NCI-H2196 treated with DMSO at 0.1 percent for 48 hours (cell line): ENCODE data around the gene KCNJ12.

Source experiments
- DNase-seq: peaks from one replicate; lab custom pipeline; 2025; ENCODE audit not compliant: unreplicated experiment; lab: John Stamatoyannopoulos, UW

KCNJ12 gene

DNA sequence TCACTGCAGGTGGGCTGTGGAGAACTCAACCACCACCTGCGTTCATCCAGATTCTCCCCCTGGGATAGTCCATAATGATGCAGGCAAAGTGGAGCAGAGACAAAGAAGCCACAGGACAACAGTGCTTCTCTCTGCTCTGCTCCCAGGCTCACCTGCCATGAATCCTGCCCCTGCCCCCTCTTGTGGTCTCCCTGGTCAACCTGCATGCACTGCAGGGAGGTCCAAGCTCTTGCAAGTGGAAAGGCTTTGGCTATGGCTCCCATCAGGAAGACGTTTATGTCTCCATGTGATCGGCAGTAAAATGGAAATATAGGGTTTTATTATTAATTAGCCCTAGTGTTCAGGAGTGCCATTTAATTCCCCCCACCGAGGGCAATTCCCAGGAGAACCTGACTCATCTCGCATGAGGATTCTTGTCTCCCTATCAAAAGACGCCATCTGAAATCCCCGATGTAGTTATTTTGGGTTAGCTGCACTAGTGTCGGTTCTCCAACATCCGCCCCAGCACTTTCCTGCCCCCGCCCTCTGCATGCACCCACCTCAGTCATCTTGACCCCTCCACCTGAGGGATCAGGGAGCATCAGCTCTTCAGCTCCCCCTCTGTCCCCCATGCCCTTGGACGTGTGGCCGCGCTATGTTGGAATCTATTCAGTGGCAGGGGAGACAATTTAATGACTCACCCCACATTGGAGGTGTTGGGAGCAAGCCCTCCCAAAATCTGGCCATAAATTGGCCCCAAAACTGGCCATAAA, 91.8 kb downstream of the KCNJ12 start:
- DNase-seq: no peak
